GM20000 (cell line): ENCODE data around the gene PRMT5.

Experiments
- DNase-seq: peaks from one replicate; pipeline ENCODE4 v3.0.0; 2012; ENCODE audit warnings: low spot score
- CTCF ChIP-seq: IDR thresholded peaks from 2 replicates; pipeline ENCODE4 v1.5.1; 2012; ENCODE audit warnings: mild to moderate bottlenecking, control low read depth; ENCODE audit errors: extremely low read depth, missing control alignments

Gene PRMT5

GRCh38 chr14:22896760-22897159 lies 32.4 kb downstream of the PRMT5 start:
- no peak for DNase-seq
- no peak for TF ChIP-seq CTCF

GRCh38 chr14:22896356-22896755 lies 32.8 kb downstream of the PRMT5 start:
- no peak for DNase-seq
- no peak for TF ChIP-seq CTCF

- TF ChIP-seq CTCF = no peak
- no peak for DNase-seq
Observed at GRCh38 chr14:22895402-22895801, 33.8 kb downstream of the PRMT5 start.

- TF ChIP-seq CTCF = no peak
- no peak for DNase-seq
Observed at GRCh38 chr14:22893706-22894105, 35.5 kb downstream of the PRMT5 start.

- DNase-seq = no peak
Observed at GRCh38 chr14:22892488-22892887, 36.7 kb downstream of the PRMT5 start.

GRCh38 chr14:22890416-22890815 lies 38.8 kb downstream of the PRMT5 start:
- DNase-seq = no peak
- no peak for TF ChIP-seq CTCF

More at GRCh38 chr14:22892488-22892887, 36.7 kb downstream of the PRMT5 start:
- no peak for TF ChIP-seq CTCF

GRCh38 chr14:22888662-22889061 lies 40.5 kb downstream of the PRMT5 start:
- no peak for DNase-seq
- no peak for TF ChIP-seq CTCF
